Measurements from ENCODE around the gene TTBK1. TPM values are rescaled to one million over a fixed set of nuclear protein-coding genes. Genes with fewer than 3 reads are reported as not detected.

TTBK1 gene
- total and polyA plus RNA-seq, 8 donors = 0.08 to 0.57 (median 0.16) TPM

Other genes with a start within 250 kb of the TTBK1 start
- 10 to 100 TPM; 16.5 to 26.5 (median 22.6) TPM for gene MEA1, start 229.5 kb upstream of the TTBK1 start, total RNA-seq
- gene MEA1, start 229.5 kb upstream of the TTBK1 start, polyA plus RNA-seq = 10 to 100 TPM; 44.1 to 48.7 TPM
- gene KLHDC3, start 229.2 kb upstream of the TTBK1 start, total RNA-seq = 10 to 100 TPM; 19.7 to 40.6 (median 28.0) TPM
- 10 to 100 TPM; 48.5 to 48.8 TPM for gene KLHDC3, start 229.2 kb upstream of the TTBK1 start, polyA plus RNA-seq
- 10 to 100 TPM; 13.2 to 27.1 (median 22.3) TPM for gene RRP36, start 221.9 kb upstream of the TTBK1 start, total RNA-seq
- 10 to 100 TPM; 21.2 to 32.9 TPM for gene RRP36, start 221.9 kb upstream of the TTBK1 start, polyA plus RNA-seq
- gene CUL7, start 189.6 kb upstream of the TTBK1 start, total RNA-seq = 10 to 100 TPM in 4 of 6 donors, 1 to 10 TPM in 2; 8.6 to 21.4 (median 12.2) TPM
- 10 to 100 TPM; 17.1 to 20.4 TPM for gene CUL7, start 189.6 kb upstream of the TTBK1 start, polyA plus RNA-seq
- 10 to 100 TPM; 19.9 to 31.6 (median 25.7) TPM for gene MRPL2, start 184.0 kb upstream of the TTBK1 start, total RNA-seq
- gene MRPL2, start 184.0 kb upstream of the TTBK1 start, polyA plus RNA-seq = 10 to 100 TPM; 55.2 to 65.8 TPM
- gene KLC4, start 183.8 kb upstream of the TTBK1 start, total RNA-seq = 10 to 100 TPM; 11.3 to 24.2 (median 15.4) TPM
- 10 to 100 TPM; 33.0 to 46.1 TPM for gene KLC4, start 183.8 kb upstream of the TTBK1 start, polyA plus RNA-seq
- gene PTK7, start 167.2 kb upstream of the TTBK1 start, total RNA-seq = 10 to 100 TPM in 5 of 6 donors, 1 to 10 TPM in 1; 9.8 to 44.2 (median 15.8) TPM
- 10 to 100 TPM; 21.7 to 33.1 TPM for gene PTK7, start 167.2 kb upstream of the TTBK1 start, polyA plus RNA-seq
- 10 to 100 TPM in 3 of 6 donors, 1 to 10 TPM in 3; 7.2 to 12.8 (median 9.8) TPM for gene SRF, start 72.2 kb upstream of the TTBK1 start, total RNA-seq
- gene SRF, start 72.2 kb upstream of the TTBK1 start, polyA plus RNA-seq = 10 to 100 TPM; 11.0 to 11.9 TPM
- gene CUL9, start 61.3 kb upstream of the TTBK1 start, total RNA-seq = 10 to 100 TPM; 11.3 to 26.7 (median 13.8) TPM
- 10 to 100 TPM; 86.6 to 99.3 TPM for gene CUL9, start 61.3 kb upstream of the TTBK1 start, polyA plus RNA-seq
- 10 to 100 TPM; 19.9 to 45.1 (median 38.4) TPM for gene DNPH1, start 14.0 kb upstream of the TTBK1 start, total RNA-seq
- 10 to 100 TPM; 56.0 to 73.3 TPM for gene DNPH1, start 14.0 kb upstream of the TTBK1 start, polyA plus RNA-seq
- under 1 TPM in 1 of 6 donors, not detected in 5; 0.16 TPM for gene SLC22A7, start 54.8 kb downstream of the TTBK1 start, total RNA-seq
- not detected for gene SLC22A7, start 54.8 kb downstream of the TTBK1 start, polyA plus RNA-seq
- 1 to 10 TPM in 2 of 6 donors, under 1 TPM in 4; 0.46 to 4.6 (median 0.82) TPM for gene CRIP3, start 65.3 kb downstream of the TTBK1 start, total RNA-seq
- 1 to 10 TPM; 4.5 to 9.7 TPM for gene CRIP3, start 65.3 kb downstream of the TTBK1 start, polyA plus RNA-seq
- 10 to 100 TPM in 2 of 6 donors, 1 to 10 TPM in 4; 6.2 to 13.0 (median 8.7) TPM for gene ZNF318, start 126.2 kb downstream of the TTBK1 start, total RNA-seq
- gene ZNF318, start 126.2 kb downstream of the TTBK1 start, polyA plus RNA-seq = 1 to 10 TPM; 6.2 to 9.4 TPM
- gene ABCC10, start 184.1 kb downstream of the TTBK1 start, total RNA-seq = 10 to 100 TPM; 14.0 to 21.8 (median 18.3) TPM
- gene ABCC10, start 184.1 kb downstream of the TTBK1 start, polyA plus RNA-seq = 10 to 100 TPM; 40.1 to 54.8 TPM
- 1 to 10 TPM in 1 of 6 donors, under 1 TPM in 3, not detected in 2; 0.22 to 1.1 (median 0.34) TPM for gene DLK2, start 212.1 kb downstream of the TTBK1 start, total RNA-seq
- gene DLK2, start 212.1 kb downstream of the TTBK1 start, polyA plus RNA-seq = under 1 TPM; 0.26 to 0.30 TPM
- 10 to 100 TPM; 12.9 to 26.7 (median 15.4) TPM for gene TJAP1, start 234.1 kb downstream of the TTBK1 start, total RNA-seq
- gene TJAP1, start 234.1 kb downstream of the TTBK1 start, polyA plus RNA-seq = 10 to 100 TPM; 43.9 to 44.5 TPM

All from pancreas (tissue), 8 donors.